ENCODE data around the gene SELENOK. TPM values are rescaled to one million over a fixed set of nuclear protein-coding genes. Genes with fewer than 3 reads are reported as not detected.

The SELENOK gene
- total RNA-seq (127 TPM), polyA plus RNA-seq (100 to 1,000 TPM; 129 to 158 (median 148) TPM)

- peaks cover 25% of the 10 kb centered on the region for H3K4me1 ChIP-seq (ENCODE audit: control insufficient read depth, insufficient read depth, low read length, poor library complexity, severe bottlenecking)
- H3K27ac ChIP-seq (ENCODE audit: insufficient read depth, low read length, poor library complexity, severe bottlenecking), result peak within 1 kb of the TSS; percentile 99
- peaks cover 12% of the 10 kb centered on the region for H3K27me3 ChIP-seq (ENCODE audit: control insufficient read depth, insufficient read depth, low read length)
- H3K27ac Mint-ChIP-seq, result peak within 1 kb of the TSS; percentile 99 to 100 (median 100)
- peak; percentile 95 to 98 for ATAC-seq (ENCODE audit: low read depth in 2 of 2)
- peak within 1 kb of the TSS; percentile 96 to 99 (median 97) for H3K4me3 Mint-ChIP-seq
- H3K36me3 ChIP-seq (ENCODE audit: control insufficient read depth, insufficient read depth, low read length), result peaks cover 14% of the 10 kb centered on the region
- peaks cover 0 to 4% (median 0%) of the 10 kb centered on the region in 7 donors for H3K9me3 Mint-ChIP-seq
- peaks cover 11% of the 10 kb centered on the region for H3K27me3 Mint-ChIP-seq
- H3K36me3 Mint-ChIP-seq, result peaks cover 22% of the 10 kb centered on the region
- H3K4me3 ChIP-seq (ENCODE audit: low read depth, low read length), result peak within 1 kb of the TSS; percentile 91
- no peaks in the 10 kb centered on the region for H3K9me3 ChIP-seq (ENCODE audit: control insufficient read depth in 2 of 2, low read length in 2 of 2)
- peaks cover 30 to 51% (median 44%) of the 10 kb centered on the region in 4 donors for H3K4me1 Mint-ChIP-seq
- peak; percentile 97 to 100 (median 98) for DNase-seq
These were observed at the start of gene SELENOK for GRCh38 chr3:53891497-53892285. TSS of gene SELENOK (minus strand) at chr3:53891859.

GRCh38 chr3:53941184-53941583 lies 49.5 kb upstream of the SELENOK start:
- H3K36me3 ChIP-seq (ENCODE audit: control insufficient read depth, insufficient read depth, low read length), result no peaks in the 10 kb centered on the region
- no peaks in the 10 kb centered on the region for H3K36me3 Mint-ChIP-seq
- H3K9me3 Mint-ChIP-seq, result peaks cover 0 to 10% (median 4%) of the 10 kb centered on the region in 7 donors
- H3K27ac Mint-ChIP-seq, result no peak overlapping the region
- H3K4me1 ChIP-seq (ENCODE audit: control insufficient read depth, insufficient read depth, low read length, poor library complexity, severe bottlenecking), result no peaks in the 10 kb centered on the region
- ATAC-seq (ENCODE audit: low read depth in 2 of 2) (no peak), DNase-seq (no peak)
- no peak overlapping the region for H3K27ac ChIP-seq (ENCODE audit: insufficient read depth, low read length, poor library complexity, severe bottlenecking)
- no peak overlapping the region for H3K4me3 ChIP-seq (ENCODE audit: low read depth, low read length)
- H3K9me3 ChIP-seq (ENCODE audit: control insufficient read depth in 2 of 2, low read length in 2 of 2), result peaks cover 6% of the 10 kb centered on the region in 2 experiments
- peaks cover 15% of the 10 kb centered on the region for H3K27me3 ChIP-seq (ENCODE audit: control insufficient read depth, insufficient read depth, low read length)
- H3K4me3 Mint-ChIP-seq, result no peak overlapping the region
- H3K27me3 Mint-ChIP-seq, result peaks cover 21% of the 10 kb centered on the region
- peaks cover 0 to 4% (median 0%) of the 10 kb centered on the region in 4 donors for H3K4me1 Mint-ChIP-seq

GRCh38 chr3:53940623-53941022 lies 49.0 kb upstream of the SELENOK start:
- no peak overlapping the region for H3K4me3 ChIP-seq (ENCODE audit: low read depth, low read length)
- Mint-ChIP-seq H3K9me3 (peaks cover 0 to 6% (median 2%) of the 10 kb centered on the region in 7 donors), H3K27ac (no peak overlapping the region), H3K4me3 (no peak overlapping the region), H3K36me3 (no peaks in the 10 kb centered on the region), H3K4me1 (peaks cover 0 to 4% (median 0%) of the 10 kb centered on the region in 4 donors), H3K27me3 (peaks cover 21% of the 10 kb centered on the region)
- H3K27ac ChIP-seq (ENCODE audit: insufficient read depth, low read length, poor library complexity, severe bottlenecking), result no peak overlapping the region
- H3K27me3 ChIP-seq (ENCODE audit: control insufficient read depth, insufficient read depth, low read length), result peaks cover 15% of the 10 kb centered on the region
- H3K4me1 ChIP-seq (ENCODE audit: control insufficient read depth, insufficient read depth, low read length, poor library complexity, severe bottlenecking), result no peaks in the 10 kb centered on the region
- ATAC-seq (ENCODE audit: low read depth in 2 of 2) (no peak), DNase-seq (no peak)
- peaks cover under 1% of the 10 kb centered on the region in 2 experiments for H3K9me3 ChIP-seq (ENCODE audit: control insufficient read depth in 2 of 2, low read length in 2 of 2)
- H3K36me3 ChIP-seq (ENCODE audit: control insufficient read depth, insufficient read depth, low read length), result no peaks in the 10 kb centered on the region

GRCh38 chr3:53939813-53940212 lies 48.2 kb upstream of the SELENOK start:
- no peak overlapping the region for H3K4me3 Mint-ChIP-seq

GRCh38 chr3:53939086-53939582 lies 47.5 kb upstream of the SELENOK start:
- H3K27me3 Mint-ChIP-seq, result peaks cover 21% of the 10 kb centered on the region

More at GRCh38 chr3:53939813-53940212, 48.2 kb upstream of the SELENOK start:
- H3K27me3 ChIP-seq (ENCODE audit: control insufficient read depth, insufficient read depth, low read length), result peaks cover 15% of the 10 kb centered on the region
- no peak for DNase-seq
- no peak overlapping the region for H3K4me3 ChIP-seq (ENCODE audit: low read depth, low read length)
- ATAC-seq (ENCODE audit: low read depth in 2 of 2), result no peak
- H3K9me3 Mint-ChIP-seq, result peaks cover 0 to 11% (median 4%) of the 10 kb centered on the region in 7 donors
- H3K4me1 Mint-ChIP-seq, result peaks cover 0 to 4% (median 0%) of the 10 kb centered on the region in 4 donors
- no peak overlapping the region for H3K27ac Mint-ChIP-seq
- H3K36me3 Mint-ChIP-seq, result no peaks in the 10 kb centered on the region
- no peak overlapping the region for H3K27ac ChIP-seq (ENCODE audit: insufficient read depth, low read length, poor library complexity, severe bottlenecking)
- no peaks in the 10 kb centered on the region for H3K4me1 ChIP-seq (ENCODE audit: control insufficient read depth, insufficient read depth, low read length, poor library complexity, severe bottlenecking)
- H3K36me3 ChIP-seq (ENCODE audit: control insufficient read depth, insufficient read depth, low read length), result no peaks in the 10 kb centered on the region
- H3K9me3 ChIP-seq (ENCODE audit: control insufficient read depth in 2 of 2, low read length in 2 of 2), result peaks cover 5 to 6% of the 10 kb centered on the region in 2 experiments
- peaks cover 21% of the 10 kb centered on the region for H3K27me3 Mint-ChIP-seq

GRCh38 chr3:53938645-53939044 lies 47.0 kb upstream of the SELENOK start:
- Histone ChIP-seq H3K9me3 (ENCODE audit: control insufficient read depth in 2 of 2, low read length in 2 of 2) (peaks cover 5 to 6% of the 10 kb centered on the region in 2 experiments), H3K27ac (ENCODE audit: insufficient read depth, low read length, poor library complexity, severe bottlenecking) (no peak overlapping the region), H3K4me3 (ENCODE audit: low read depth, low read length) (no peak overlapping the region), H3K36me3 (ENCODE audit: control insufficient read depth, insufficient read depth, low read length) (no peaks in the 10 kb centered on the region), H3K27me3 (ENCODE audit: control insufficient read depth, insufficient read depth, low read length) (peaks cover 15% of the 10 kb centered on the region), H3K4me1 (ENCODE audit: control insufficient read depth, insufficient read depth, low read length, poor library complexity, severe bottlenecking) (no peaks in the 10 kb centered on the region)
- peaks cover 19% of the 10 kb centered on the region for H3K27me3 Mint-ChIP-seq
- H3K4me3 Mint-ChIP-seq, result no peak overlapping the region
- H3K9me3 Mint-ChIP-seq, result peaks cover 0 to 11% (median 5%) of the 10 kb centered on the region in 7 donors
- peak in 2 of 3 donors; percentile 30 to 42 for DNase-seq
- peaks cover 0 to 4% (median 0%) of the 10 kb centered on the region in 4 donors for H3K4me1 Mint-ChIP-seq
- H3K36me3 Mint-ChIP-seq, result no peaks in the 10 kb centered on the region
- no peak for ATAC-seq (ENCODE audit: low read depth in 2 of 2)
- no peak overlapping the region for H3K27ac Mint-ChIP-seq

More at GRCh38 chr3:53939086-53939582, 47.5 kb upstream of the SELENOK start:
- Mint-ChIP-seq H3K4me3 (no peak overlapping the region), H3K4me1 (peaks cover 0 to 4% (median 0%) of the 10 kb centered on the region in 4 donors), H3K27ac (no peak overlapping the region), H3K36me3 (no peaks in the 10 kb centered on the region), H3K9me3 (peaks cover 0 to 11% (median 5%) of the 10 kb centered on the region in 7 donors)
- H3K27ac ChIP-seq (ENCODE audit: insufficient read depth, low read length, poor library complexity, severe bottlenecking), result no peak overlapping the region
- no peak for DNase-seq
- H3K4me3 ChIP-seq (ENCODE audit: low read depth, low read length), result no peak overlapping the region
- H3K36me3 ChIP-seq (ENCODE audit: control insufficient read depth, insufficient read depth, low read length), result no peaks in the 10 kb centered on the region
- H3K27me3 ChIP-seq (ENCODE audit: control insufficient read depth, insufficient read depth, low read length), result peaks cover 15% of the 10 kb centered on the region
- peaks cover 5 to 6% of the 10 kb centered on the region in 2 experiments for H3K9me3 ChIP-seq (ENCODE audit: control insufficient read depth in 2 of 2, low read length in 2 of 2)
- no peak for ATAC-seq (ENCODE audit: low read depth in 2 of 2)
- H3K4me1 ChIP-seq (ENCODE audit: control insufficient read depth, insufficient read depth, low read length, poor library complexity, severe bottlenecking), result no peaks in the 10 kb centered on the region

- H3K4me1 Mint-ChIP-seq, result peaks cover 0 to 4% (median 0%) of the 10 kb centered on the region in 4 donors
- H3K27ac Mint-ChIP-seq, result no peak overlapping the region
- Histone ChIP-seq H3K4me3 (ENCODE audit: low read depth, low read length) (no peak overlapping the region), H3K9me3 (ENCODE audit: control insufficient read depth in 2 of 2, low read length in 2 of 2) (peaks cover 5 to 6% of the 10 kb centered on the region in 2 experiments), H3K36me3 (ENCODE audit: control insufficient read depth, insufficient read depth, low read length) (no peaks in the 10 kb centered on the region), H3K4me1 (ENCODE audit: control insufficient read depth, insufficient read depth, low read length, poor library complexity, severe bottlenecking) (no peaks in the 10 kb centered on the region), H3K27ac (ENCODE audit: insufficient read depth, low read length, poor library complexity, severe bottlenecking) (no peak overlapping the region), H3K27me3 (ENCODE audit: control insufficient read depth, insufficient read depth, low read length) (peaks cover 15% of the 10 kb centered on the region)
- no peak for DNase-seq
- peaks cover 20% of the 10 kb centered on the region for H3K27me3 Mint-ChIP-seq
- no peaks in the 10 kb centered on the region for H3K36me3 Mint-ChIP-seq
- no peak overlapping the region for H3K4me3 Mint-ChIP-seq
- H3K9me3 Mint-ChIP-seq, result peaks cover 0 to 11% (median 5%) of the 10 kb centered on the region in 7 donors
- ATAC-seq (ENCODE audit: low read depth in 2 of 2), result no peak
These were observed 44.7 kb upstream of the SELENOK start for GRCh38 chr3:53936347-53936746.

Data from CD4-positive, CD25-positive, alpha-beta regulatory T cell (primary cell).